Activated CD4-positive, CD25-positive, alpha-beta regulatory T cell (primary cell): ENCODE measurements around the gene CDK6.

Source experiments
- DNase-seq, 4 experiments: peaks; one replicate each; lab custom pipeline; 2025; lab: John Stamatoyannopoulos, UW

CDK6 gene

GRCh38 chr7:92680442-92680841, 155.9 kb downstream of the CDK6 start:
- DNase-seq: no peak

- no peak for DNase-seq
Measured at GRCh38 chr7:92678291-92678920, 158.0 kb downstream of the CDK6 start.

- no peak for DNase-seq
Measured at GRCh38 chr7:92674379-92674778, 162.0 kb downstream of the CDK6 start.

- DNase-seq: no peak
Measured at GRCh38 chr7:92671505-92672169, 164.7 kb downstream of the CDK6 start.

- no peak for DNase-seq
Measured at GRCh38 chr7:92670204-92670851, 166.0 kb downstream of the CDK6 start.

- no peak for DNase-seq
Measured at GRCh38 chr7:92669616-92670165, 166.7 kb downstream of the CDK6 start.

- DNase-seq: no peak
Measured at GRCh38 chr7:92668564-92668963, 167.8 kb downstream of the CDK6 start.

- no peak for DNase-seq
Measured at GRCh38 chr7:92667816-92668535, 168.4 kb downstream of the CDK6 start.

- DNase-seq: no peak
Measured at GRCh38 chr7:92665926-92666325, 170.4 kb downstream of the CDK6 start.

- DNase-seq: no peak
Measured at GRCh38 chr7:92661651-92662050, 174.7 kb downstream of the CDK6 start.

GRCh38 chr7:92658671-92659070, 177.7 kb downstream of the CDK6 start:
- DNase-seq: no peak

GRCh38 chr7:92657391-92657790, 179.0 kb downstream of the CDK6 start:
- DNase-seq: no peak

- DNase-seq: no peak
Measured at GRCh38 chr7:92656121-92656520, 180.3 kb downstream of the CDK6 start.

GRCh38 chr7:92655346-92655884, 181.0 kb downstream of the CDK6 start:
- DNase-seq: no peak

GRCh38 chr7:92653136-92653535, 183.2 kb downstream of the CDK6 start:
- DNase-seq: no peak

GRCh38 chr7:92652536-92652935, 183.8 kb downstream of the CDK6 start:
- DNase-seq: no peak

- DNase-seq: no peak
Measured at GRCh38 chr7:92650391-92650790, 186.0 kb downstream of the CDK6 start.

- DNase-seq: no peak
Measured at GRCh38 chr7:92648067-92648466, 188.3 kb downstream of the CDK6 start.

- DNase-seq: no peak
Measured at GRCh38 chr7:92647652-92648051, 188.7 kb downstream of the CDK6 start.

- DNase-seq: no peak
Measured at GRCh38 chr7:92647011-92647625, 189.3 kb downstream of the CDK6 start.
